AML-193 (cell line): ENCODE data around the gene CFAP46.

ENCODE experiments used
- DNase-seq, 2 experiments: peaks; one replicate each; lab custom pipeline; 2025; lab: John Stamatoyannopoulos, UW

Gene CFAP46

GRCh38 chr10:132879408-132880127, 62.8 kb downstream of the CFAP46 start:
- DNase-seq = no peak

GRCh38 chr10:132878730-132879407, 63.5 kb downstream of the CFAP46 start:
- no peak for DNase-seq

- DNase-seq = no peak
Measured at GRCh38 chr10:132878091-132878729, 64.2 kb downstream of the CFAP46 start.

- DNase-seq = no peak
Measured at GRCh38 chr10:132877473-132877872, 64.9 kb downstream of the CFAP46 start.

- no peak for DNase-seq
Measured at GRCh38 chr10:132876993-132877431, 65.4 kb downstream of the CFAP46 start.

GRCh38 chr10:132876131-132876860, 66.1 kb downstream of the CFAP46 start:
- DNase-seq = no peak

- DNase-seq = no peak
Measured at GRCh38 chr10:132875435-132875834, 66.9 kb downstream of the CFAP46 start.

GRCh38 chr10:132873395-132873794, 69.0 kb downstream of the CFAP46 start:
- DNase-seq = no peak

GRCh38 chr10:132872658-132873057, 69.7 kb downstream of the CFAP46 start:
- no peak for DNase-seq

GRCh38 chr10:132870426-132870825, 71.9 kb downstream of the CFAP46 start:
- no peak for DNase-seq

- DNase-seq = no peak
Measured at GRCh38 chr10:132869621-132870020, 72.7 kb downstream of the CFAP46 start.

- no peak for DNase-seq
Measured at GRCh38 chr10:132868995-132869394, 73.4 kb downstream of the CFAP46 start.

GRCh38 chr10:132867801-132868644, 74.3 kb downstream of the CFAP46 start:
- no peak for DNase-seq

GRCh38 chr10:132866601-132867381, 75.6 kb downstream of the CFAP46 start:
- no peak for DNase-seq

- DNase-seq = no peak
Measured at GRCh38 chr10:132865851-132866600, 76.3 kb downstream of the CFAP46 start.

GRCh38 chr10:132865171-132865631, 77.2 kb downstream of the CFAP46 start:
- no peak for DNase-seq

- no peak for DNase-seq
Measured at GRCh38 chr10:132862485-132863420, 79.6 kb downstream of the CFAP46 start.

- no peak for DNase-seq
Measured at GRCh38 chr10:132861884-132862461, 80.4 kb downstream of the CFAP46 start.
